Left lung (tissue), 10 donors: ENCODE measurements around the gene CCNF. TPM values are rescaled to one million over a fixed set of nuclear protein-coding genes. Genes with fewer than 3 reads are reported as not detected.
A peak's percentile ranks its signal among the peaks of the same experiment; 100 is the strongest.

Experiments used
- ATAC-seq: fragments of 200-7000 bp; cut with Tn5 transposase; one replicate; pipeline ENCODE4 v1.9.1; 2020; ENCODE audit warnings: moderate library complexity
- DNase-seq, 4 donors: peaks; one replicate each; pipeline ENCODE4 v3.0.0-alpha.2; 2013 to 2020
- H3K27ac ChIP-seq, 2 donors: fragments of 200-600 bp; sonication (generic) in 1 of 2; one replicate each; pipeline versions ENCODE4 v1.5.0 to v1.8.0; 2020 to 2021
- H3K27me3 ChIP-seq, 2 donors: fragments of 200-600 bp; sonication (generic) in 1 of 2; one replicate each; pipeline versions ENCODE4 v1.5.0 to v1.8.0; 2020 to 2021
- H3K36me3 ChIP-seq, 2 donors: fragments of 200-600 bp; sonication (generic) in 1 of 2; one replicate each; pipeline versions ENCODE4 v1.5.0 to v1.8.0; 2020 to 2021
- H3K4me1 ChIP-seq, 2 donors: fragments of 200-600 bp; one replicate each; pipeline ENCODE4 v1.8.0; 2021
- H3K4me3 ChIP-seq, 2 donors: fragments of 200-600 bp; sonication (generic) in 1 of 2; one replicate each; pipeline versions ENCODE4 v1.5.0 to v1.8.0; 2020 to 2021; ENCODE audit warnings: mild to moderate bottlenecking in 1 of 2
- H3K9me3 ChIP-seq, 2 donors: fragments of 200-600 bp; sonication (generic) in 1 of 2; one replicate each; pipeline versions ENCODE4 v1.5.0 to v1.8.0; 2020 to 2021
- intact Hi-C, 2 donors: fragments of 100-400 bp; cut with DNase I; formaldehyde crosslinking; loops; one replicate each; pipeline versions ENCODE4 v1.11.2 to v1.14.2; 2022
- polyA plus RNA-seq, 6 donors: library from polyadenylated mRNA; unstranded; fragments of 120-200 nt; gene quantifications; one replicate each; pipeline ENCODE4 v1.2.1, GENCODE V29; 2013; ENCODE audit not compliant: insufficient read length in 6 of 6
- total RNA-seq, 2 donors: library from RNA; stranded (reverse); fragmentation: NEBNext Ultra II Directional; extraction: Animal tissue kit (Norgen Biotek cat#: 25700); gene quantifications; one replicate each; pipeline ENCODE4 v1.2.1, GENCODE V29; 2021
- TF ChIP-seq, protein P1 (sequence below), 2 donors: fragments of 200-600 bp; sonication (generic) in 1 of 2; IDR thresholded peaks; one replicate each; pipeline versions ENCODE4 v1.5.0 to v1.8.0; 2021; ENCODE audit warnings: antibody characterized with exemption in 2 of 2
- donor health status: DM: no; HTN: yes; CAD: no.
- donor health status: DM: no; HTN: no; CAD: no.

CCNF gene
- total and polyA plus RNA-seq, 8 donors, result 4.7 to 17.3 (median 9.7) TPM

DNA sequence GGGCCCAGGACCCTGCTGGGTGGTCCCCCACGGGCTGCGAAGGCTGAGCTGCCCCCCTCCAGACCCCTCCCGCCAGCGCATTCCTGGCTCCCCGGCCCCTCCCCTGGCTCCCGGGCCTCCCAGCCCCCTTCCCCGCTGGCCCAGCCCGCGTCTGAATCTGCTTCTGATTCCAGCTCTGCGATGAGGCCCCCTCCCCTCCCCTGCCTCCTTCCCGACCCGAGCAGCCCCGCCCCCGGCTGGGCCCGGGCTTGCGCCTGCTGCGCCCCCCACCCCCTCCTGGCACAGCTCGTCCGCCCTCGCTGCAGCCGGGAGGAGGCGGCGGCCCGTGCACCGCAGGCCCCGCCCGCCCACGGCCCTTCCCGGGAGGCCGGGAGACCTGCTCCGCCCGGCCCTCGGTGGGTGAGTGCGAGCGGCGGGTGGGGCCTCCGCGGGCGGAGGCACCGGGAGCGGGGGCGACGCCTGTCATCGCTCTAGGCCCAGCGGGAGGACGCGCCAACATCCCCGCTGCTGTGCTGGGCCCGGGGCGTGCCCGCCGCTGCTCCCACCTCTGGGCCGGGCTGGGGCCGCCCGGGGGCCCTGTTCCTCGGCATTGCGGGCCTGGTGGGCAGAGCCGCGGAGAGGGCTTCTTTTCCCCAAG, 41.9 kb downstream of the CCNF start, which contains the start of gene NTN3:
NTN3 (plus strand) TSS at position 282 of the 637 bp plus-strand sequence. CDS start 405 bp downstream, outside the sequence.
- peaks cover 0 to 82% of the 10 kb centered on the region in 2 donors for H3K27me3 ChIP-seq
- no peak within 1 kb of the TSS for H3K27ac ChIP-seq
- DNase-seq, result peak in 1 of 4 donors; percentile 89
- no peaks in the 10 kb centered on the region for H3K36me3 ChIP-seq
- intact Hi-C loops, result no loop called here
- peaks cover 26 to 74% of the 10 kb centered on the region in 2 donors for H3K4me1 ChIP-seq
- H3K9me3 ChIP-seq, result no peaks in the 10 kb centered on the region
- TF ChIP-seq, protein P1, sequence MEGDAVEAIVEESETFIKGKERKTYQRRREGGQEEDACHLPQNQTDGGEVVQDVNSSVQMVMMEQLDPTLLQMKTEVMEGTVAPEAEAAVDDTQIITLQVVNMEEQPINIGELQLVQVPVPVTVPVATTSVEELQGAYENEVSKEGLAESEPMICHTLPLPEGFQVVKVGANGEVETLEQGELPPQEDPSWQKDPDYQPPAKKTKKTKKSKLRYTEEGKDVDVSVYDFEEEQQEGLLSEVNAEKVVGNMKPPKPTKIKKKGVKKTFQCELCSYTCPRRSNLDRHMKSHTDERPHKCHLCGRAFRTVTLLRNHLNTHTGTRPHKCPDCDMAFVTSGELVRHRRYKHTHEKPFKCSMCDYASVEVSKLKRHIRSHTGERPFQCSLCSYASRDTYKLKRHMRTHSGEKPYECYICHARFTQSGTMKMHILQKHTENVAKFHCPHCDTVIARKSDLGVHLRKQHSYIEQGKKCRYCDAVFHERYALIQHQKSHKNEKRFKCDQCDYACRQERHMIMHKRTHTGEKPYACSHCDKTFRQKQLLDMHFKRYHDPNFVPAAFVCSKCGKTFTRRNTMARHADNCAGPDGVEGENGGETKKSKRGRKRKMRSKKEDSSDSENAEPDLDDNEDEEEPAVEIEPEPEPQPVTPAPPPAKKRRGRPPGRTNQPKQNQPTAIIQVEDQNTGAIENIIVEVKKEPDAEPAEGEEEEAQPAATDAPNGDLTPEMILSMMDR (IDR thresholded peaks at IDR 0.05), result no peak
- ATAC-seq, result peak; percentile 5
- peak within 1 kb of the TSS in 1 of 2 donors; percentile 1 for H3K4me3 ChIP-seq

DNA sequence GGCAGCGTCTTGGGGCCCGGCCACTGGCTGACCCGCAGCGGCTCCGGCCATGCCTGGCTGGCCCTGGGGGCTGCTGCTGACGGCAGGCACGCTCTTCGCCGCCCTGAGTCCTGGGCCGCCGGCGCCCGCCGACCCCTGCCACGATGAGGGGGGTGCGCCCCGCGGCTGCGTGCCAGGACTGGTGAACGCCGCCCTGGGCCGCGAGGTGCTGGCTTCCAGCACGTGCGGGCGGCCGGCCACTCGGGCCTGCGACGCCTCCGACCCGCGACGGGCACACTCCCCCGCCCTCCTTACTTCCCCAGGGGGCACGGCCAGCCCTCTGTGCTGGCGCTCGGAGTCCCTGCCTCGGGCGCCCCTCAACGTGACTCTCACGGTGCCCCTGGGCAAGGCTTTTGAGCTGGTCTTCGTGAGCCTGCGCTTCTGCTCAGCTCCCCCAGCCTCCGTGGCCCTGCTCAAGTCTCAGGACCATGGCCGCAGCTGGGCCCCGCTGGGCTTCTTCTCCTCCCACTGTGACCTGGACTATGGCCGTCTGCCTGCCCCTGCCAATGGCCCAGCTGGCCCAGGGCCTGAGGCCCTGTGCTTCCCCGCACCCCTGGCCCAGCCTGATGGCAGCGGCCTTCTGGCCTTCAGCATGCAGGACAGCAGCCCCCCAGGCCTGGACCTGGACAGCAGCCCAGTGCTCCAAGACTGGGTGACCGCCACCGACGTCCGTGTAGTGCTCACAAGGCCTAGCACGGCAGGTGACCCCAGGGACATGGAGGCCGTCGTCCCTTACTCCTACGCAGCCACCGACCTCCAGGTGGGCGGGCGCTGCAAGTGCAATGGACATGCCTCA, 42.6 kb downstream of the CCNF start:
- DNase-seq, result no peak
- no peak for ATAC-seq
- peaks cover 27 to 81% of the 10 kb centered on the region in 2 donors for H3K4me1 ChIP-seq
- H3K4me3 ChIP-seq, result peak overlapping the region in 1 of 2 donors; percentile 1
- H3K27ac ChIP-seq, result no peak overlapping the region
- H3K36me3 ChIP-seq, result no peaks in the 10 kb centered on the region
- TF ChIP-seq, protein P1 (IDR thresholded peaks at IDR 0.05), result no peak
- H3K27me3 ChIP-seq, result peaks cover 0 to 75% of the 10 kb centered on the region in 2 donors
- intact Hi-C loops, result no loop called here
- H3K9me3 ChIP-seq, result no peaks in the 10 kb centered on the region

DNA sequence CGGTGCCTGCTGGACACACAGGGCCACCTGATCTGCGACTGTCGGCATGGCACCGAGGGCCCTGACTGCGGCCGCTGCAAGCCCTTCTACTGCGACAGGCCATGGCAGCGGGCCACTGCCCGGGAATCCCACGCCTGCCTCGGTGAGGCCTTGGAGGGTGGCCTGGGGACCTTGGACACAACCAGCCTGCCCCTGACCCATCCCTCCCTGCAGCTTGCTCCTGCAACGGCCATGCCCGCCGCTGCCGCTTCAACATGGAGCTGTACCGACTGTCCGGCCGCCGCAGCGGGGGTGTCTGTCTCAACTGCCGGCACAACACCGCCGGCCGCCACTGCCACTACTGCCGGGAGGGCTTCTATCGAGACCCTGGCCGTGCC, 43.2 kb downstream of the CCNF start:
- Histone ChIP-seq H3K9me3 (no peaks in the 10 kb centered on the region), H3K4me3 (no peak overlapping the region), H3K27me3 (peaks cover 0 to 69% of the 10 kb centered on the region in 2 donors), H3K4me1 (peaks cover 27 to 84% of the 10 kb centered on the region in 2 donors), H3K36me3 (no peaks in the 10 kb centered on the region), H3K27ac (no peak overlapping the region)
- TF ChIP-seq, protein P1 (IDR thresholded peaks at IDR 0.05), result no peak
- DNase-seq, result no peak
- intact Hi-C loops, result no loop called here
- ATAC-seq, result no peak

DNA sequence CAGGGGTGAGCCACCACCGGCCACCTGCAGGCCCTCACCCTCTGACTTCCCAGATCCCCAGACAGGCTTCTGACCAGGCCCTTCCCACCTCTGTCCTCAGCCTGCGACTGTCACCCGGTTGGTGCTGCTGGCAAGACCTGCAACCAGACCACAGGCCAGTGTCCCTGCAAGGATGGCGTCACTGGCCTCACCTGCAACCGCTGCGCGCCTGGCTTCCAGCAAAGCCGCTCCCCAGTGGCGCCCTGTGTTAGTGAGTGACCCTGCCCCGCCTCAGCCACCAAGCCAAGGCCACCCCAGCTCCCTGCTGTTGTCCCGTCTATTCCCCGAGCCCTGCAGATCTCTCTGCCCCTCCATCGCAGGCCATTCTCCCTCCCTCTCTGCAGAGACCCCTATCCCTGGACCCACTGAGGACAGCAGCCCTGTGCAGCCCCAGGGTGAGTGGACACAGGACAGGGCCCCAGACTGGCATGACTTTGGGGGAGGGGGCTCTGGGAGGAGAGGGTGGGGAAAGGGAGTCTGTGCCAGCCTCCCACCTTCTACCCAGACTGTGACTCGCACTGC, 43.7 kb downstream of the CCNF start:
- no peaks in the 10 kb centered on the region for H3K36me3 ChIP-seq
- no peak overlapping the region for H3K27ac ChIP-seq
- intact Hi-C loops, result no loop called here
- TF ChIP-seq, protein P1 (IDR thresholded peaks at IDR 0.05), result no peak
- peaks cover 0 to 64% of the 10 kb centered on the region in 2 donors for H3K27me3 ChIP-seq
- no peak for DNase-seq
- peaks cover 30 to 84% of the 10 kb centered on the region in 2 donors for H3K4me1 ChIP-seq
- peak overlapping the region in 1 of 2 donors; percentile 84 for H3K4me3 ChIP-seq
- no peaks in the 10 kb centered on the region for H3K9me3 ChIP-seq
- ATAC-seq, result no peak
